ENCODE results near the gene PDCD10. TPM values are rescaled to one million over a fixed set of nuclear protein-coding genes. Genes with fewer than 3 reads are reported as not detected.

The PDCD10 gene
- total RNA-seq, 4 donors from 2014 or later, result 58.3 to 90.1 (median 65.1) TPM

- Histone ChIP-seq H3K4me1 (peaks cover 12 to 30% (median 16%) of the 10 kb centered on the region in 4 donors), H3K9me3 (no peaks in the 10 kb centered on the region), H3K27ac (replicated peaks in 1 of 4) (no peak overlapping the region), H3K27me3 (no peaks in the 10 kb centered on the region), H3K36me3 (peaks cover 2 to 14% (median 8%) of the 10 kb centered on the region in 4 donors), H3K4me3 (no peak overlapping the region)
- TF ChIP-seq EP300 (IDR thresholded peaks at IDR 0.05) (no peak), CTCF (IDR thresholded peaks at IDR 0.05) (no peak), POLR2A (IDR thresholded peaks at IDR 0.05; ENCODE audit: low read depth) (no peak), POLR2AphosphoS5 (IDR thresholded peaks at IDR 0.05) (no peak)
- intact Hi-C loops (cut with DNase I), result no loop called here
- 79% methylated on average over 3 of the region's 3 CpGs for WGBS
- no peak for DNase-seq (ENCODE audit: extremely low spot score)
These were observed 10.8 kb downstream of the PDCD10 start for GRCh38 chr3:167723872-167724271.

- WGBS, result 93% methylated on average over 4 of the region's 4 CpGs
- Histone ChIP-seq H3K4me1 (peaks cover 3 to 22% (median 8%) of the 10 kb centered on the region in 4 donors), H3K27ac (replicated peaks in 1 of 4) (no peak overlapping the region), H3K36me3 (peaks cover 10 to 22% (median 16%) of the 10 kb centered on the region in 4 donors), H3K4me3 (no peak overlapping the region), H3K27me3 (no peaks in the 10 kb centered on the region), H3K9me3 (no peaks in the 10 kb centered on the region)
- no peak for TF ChIP-seq CTCF (IDR thresholded peaks at IDR 0.05)
- no peak for TF ChIP-seq POLR2A (IDR thresholded peaks at IDR 0.05; ENCODE audit: low read depth)
- no peak for TF ChIP-seq POLR2AphosphoS5 (IDR thresholded peaks at IDR 0.05)
- no peak for TF ChIP-seq EP300 (IDR thresholded peaks at IDR 0.05)
- intact Hi-C loops (cut with DNase I), result no loop called here
- DNase-seq (ENCODE audit: extremely low spot score), result no peak
These were observed 11.6 kb downstream of the PDCD10 start for GRCh38 chr3:167723025-167723512.

GRCh38 chr3:167718582-167718981, 16.1 kb downstream of the PDCD10 start:
- Histone ChIP-seq H3K4me3 (no peak overlapping the region), H3K36me3 (peaks cover 10 to 39% (median 21%) of the 10 kb centered on the region in 4 donors), H3K27ac (replicated peaks in 1 of 4) (no peak overlapping the region), H3K4me1 (peaks cover 0 to 5% (median 0%) of the 10 kb centered on the region in 4 donors), H3K27me3 (no peaks in the 10 kb centered on the region), H3K9me3 (no peaks in the 10 kb centered on the region)
- TF ChIP-seq EP300 (IDR thresholded peaks at IDR 0.05) (no peak), CTCF (IDR thresholded peaks at IDR 0.05) (no peak), POLR2A (IDR thresholded peaks at IDR 0.05; ENCODE audit: low read depth) (no peak), POLR2AphosphoS5 (IDR thresholded peaks at IDR 0.05) (no peak)
- WGBS, result 100% methylated on average over 1 of the region's 1 CpG
- intact Hi-C loops (cut with DNase I), result no loop called here
- DNase-seq (ENCODE audit: extremely low spot score), result no peak

GRCh38 chr3:167716920-167717319, 17.8 kb downstream of the PDCD10 start:
- H3K9me3 ChIP-seq, result no peaks in the 10 kb centered on the region
- 79% methylated on average over 2 of the region's 2 CpGs for WGBS
- no peaks in the 10 kb centered on the region for H3K4me1 ChIP-seq
- intact Hi-C loops (cut with DNase I), result no loop called here
- no peak overlapping the region for H3K4me3 ChIP-seq
- TF ChIP-seq POLR2A (IDR thresholded peaks at IDR 0.05; ENCODE audit: low read depth) (no peak), CTCF (IDR thresholded peaks at IDR 0.05) (no peak), EP300 (IDR thresholded peaks at IDR 0.05) (no peak), POLR2AphosphoS5 (IDR thresholded peaks at IDR 0.05) (no peak)
- H3K27ac ChIP-seq (replicated peaks in 1 of 4), result no peak overlapping the region
- no peak for DNase-seq (ENCODE audit: extremely low spot score)
- H3K36me3 ChIP-seq, result peaks cover 10 to 39% (median 23%) of the 10 kb centered on the region in 4 donors
- no peaks in the 10 kb centered on the region for H3K27me3 ChIP-seq

GRCh38 chr3:167714871-167715270, 19.8 kb downstream of the PDCD10 start:
- H3K4me3 ChIP-seq, result no peak overlapping the region
- no peaks in the 10 kb centered on the region for H3K9me3 ChIP-seq
- DNase-seq (ENCODE audit: extremely low spot score), result no peak
- intact Hi-C loops (cut with DNase I), result no loop called here
- H3K36me3 ChIP-seq, result peaks cover 17 to 45% (median 27%) of the 10 kb centered on the region in 4 donors
- 96% methylated on average over 1 of the region's 1 CpG for WGBS
- no peak overlapping the region for H3K27ac ChIP-seq (replicated peaks in 1 of 4)
- H3K27me3 ChIP-seq, result no peaks in the 10 kb centered on the region
- H3K4me1 ChIP-seq, result no peaks in the 10 kb centered on the region
- TF ChIP-seq POLR2AphosphoS5 (IDR thresholded peaks at IDR 0.05) (no peak), EP300 (IDR thresholded peaks at IDR 0.05) (no peak), POLR2A (IDR thresholded peaks at IDR 0.05; ENCODE audit: low read depth) (no peak), CTCF (IDR thresholded peaks at IDR 0.05) (no peak)
